Liver (tissue), 9 donors: ENCODE measurements around the gene DNAAF1. TPM values are rescaled to one million over a fixed set of nuclear protein-coding genes. Genes with fewer than 3 reads are reported as not detected.
"Not testable (repeated sequence)": the region's sequence is repeated elsewhere in the genome, so short reads cannot be mapped to it uniquely, and the experiment has no call there.

Experiments
- DNase-seq: peaks from one replicate; pipeline ENCODE4 v3.0.0-alpha.2; 2017; ENCODE audit warnings: low spot score
- H3K27ac ChIP-seq, 2 donors: one replicate each; pipeline ENCODE4 v1.7.0; 2013; ENCODE audit warnings: inconsistent platforms in 2 of 2, low read length in 2 of 2, control low read depth in 1 of 2, low read depth in 1 of 2, mild to moderate bottlenecking in 1 of 2
- H3K27me3 ChIP-seq, 4 donors: one replicate each; pipeline versions ENCODE4 v1.6.1 to v1.7.0; 2013; ENCODE audit warnings: low read length in 3 of 4, inconsistent platforms in 1 of 4, mild to moderate bottlenecking in 1 of 4, moderate library complexity in 1 of 4; ENCODE audit not compliant: control insufficient read depth in 4 of 4, insufficient read depth in 4 of 4
- H3K36me3 ChIP-seq, 4 donors: one replicate each; pipeline versions ENCODE4 v1.6.1 to v1.7.0; 2013; ENCODE audit warnings: low read length in 3 of 4, mild to moderate bottlenecking in 3 of 4, low read depth in 1 of 4, moderate library complexity in 1 of 4; ENCODE audit not compliant: control insufficient read depth in 4 of 4, insufficient read depth in 3 of 4
- H3K4me1 ChIP-seq, 4 donors: one replicate each; pipeline versions ENCODE4 v1.6.1 to v1.7.0; 2013; ENCODE audit warnings: low read length in 3 of 4, mild to moderate bottlenecking in 3 of 4, moderate library complexity in 1 of 4; ENCODE audit not compliant: control insufficient read depth in 4 of 4, insufficient read depth in 4 of 4
- H3K4me3 ChIP-seq, 3 donors: one replicate each; pipeline versions ENCODE4 v1.6.1 to v1.7.0; 2013; ENCODE audit warnings: low read length in 3 of 3, control low read depth in 1 of 3, low read depth in 1 of 3, mild to moderate bottlenecking in 1 of 3
- H3K9ac ChIP-seq, 2 donors: one replicate each; pipeline ENCODE4 v1.7.0; 2013; ENCODE audit warnings: low read length in 2 of 2, mild to moderate bottlenecking in 2 of 2, moderate library complexity in 2 of 2, control low read depth in 1 of 2, low read depth in 1 of 2
- H3K9me3 ChIP-seq, 4 donors: one replicate each; pipeline versions ENCODE4 v1.6.1 to v1.7.0; 2013; ENCODE audit warnings: low read length in 3 of 4; ENCODE audit not compliant: control insufficient read depth in 4 of 4
- ATF3 ChIP-seq: IDR thresholded peaks from 2 replicates; pipeline ENCODE4 v1.6.1; 2016; ENCODE audit warnings: antibody characterized with exemption
- CTCF ChIP-seq: fragments of 150-350 bp; IDR thresholded peaks from 2 replicates; pipeline ENCODE4 v1.5.1; 2017; ENCODE audit warnings: improper control_type of control experiment, low read depth, low read length; ENCODE audit not compliant: missing input control
- EGR1 ChIP-seq, 2 donors: IDR thresholded peaks; 2 replicates each; pipeline ENCODE4 v1.6.1; 2016 to 2018; ENCODE audit warnings: antibody characterized with exemption in 2 of 2, low read depth in 2 of 2
- FOXA1 ChIP-seq: IDR thresholded peaks from 2 replicates; pipeline ENCODE4 v1.6.1; 2016; ENCODE audit warnings: antibody characterized with exemption
- FOXA2 ChIP-seq: IDR thresholded peaks from 2 replicates; pipeline ENCODE4 v1.6.1; 2016; ENCODE audit warnings: antibody characterized with exemption
- GABPA ChIP-seq, 2 donors: IDR thresholded peaks in 1 of 2; conservative IDR thresholded peaks in 1 of 2; 2 replicates each; pipeline ENCODE4 v1.6.1; 2016; ENCODE audit warnings: antibody characterized with exemption in 2 of 2, mild to moderate bottlenecking in 1 of 2, moderate library complexity in 1 of 2
- HNF4A ChIP-seq, 2 donors: conservative IDR thresholded peaks; 2 replicates each; pipeline ENCODE4 v1.6.1; 2016; ENCODE audit warnings: antibody characterized with exemption in 2 of 2, mild to moderate bottlenecking in 2 of 2
- HNF4G ChIP-seq: IDR thresholded peaks from 2 replicates; pipeline ENCODE4 v1.6.1; 2016; ENCODE audit warnings: antibody characterized with exemption
- JUND ChIP-seq, 2 donors: IDR thresholded peaks; 2 replicates each; pipeline ENCODE4 v1.6.1; 2016; ENCODE audit warnings: antibody characterized with exemption in 2 of 2
- MAX ChIP-seq: IDR thresholded peaks from 2 replicates; pipeline ENCODE4 v1.6.1; 2016; ENCODE audit warnings: antibody characterized with exemption
- NR2F2 ChIP-seq: IDR thresholded peaks from 2 replicates; pipeline ENCODE4 v1.6.1; 2016; ENCODE audit warnings: antibody characterized with exemption
- RAD21 ChIP-seq, 2 donors: IDR thresholded peaks; 2 replicates each; pipeline ENCODE4 v1.6.1; 2016; ENCODE audit warnings: antibody characterized with exemption in 2 of 2, mild to moderate bottlenecking in 2 of 2
- REST ChIP-seq: IDR thresholded peaks from 2 replicates; pipeline ENCODE4 v1.6.1; 2016; ENCODE audit warnings: antibody characterized with exemption, mild to moderate bottlenecking
- RXRA ChIP-seq, 2 donors: IDR thresholded peaks; 2 replicates each; pipeline ENCODE4 v1.6.1; 2017 to 2018; ENCODE audit warnings: antibody characterized with exemption in 2 of 2, mild to moderate bottlenecking in 1 of 2
- SP1 ChIP-seq: IDR thresholded peaks from 2 replicates; pipeline ENCODE4 v1.6.1; 2018; ENCODE audit warnings: antibody characterized with exemption, mild to moderate bottlenecking
- TAF1 ChIP-seq: conservative IDR thresholded peaks from 2 replicates; pipeline ENCODE4 v1.6.1; 2016; ENCODE audit warnings: antibody characterized with exemption, mild to moderate bottlenecking
- YY1 ChIP-seq: IDR thresholded peaks from 2 replicates; pipeline ENCODE4 v1.6.1; 2016; ENCODE audit warnings: antibody characterized with exemption, mild to moderate bottlenecking
- ZBTB33 ChIP-seq: IDR thresholded peaks from 2 replicates; pipeline ENCODE4 v1.6.1; 2016; ENCODE audit warnings: antibody characterized with exemption
- WGBS: extraction: QIAGEN DNeasy Blood & Tissue Kit; methylation state at CpG from one replicate; pipeline ENCODE4 v1.1.7; 2013; 5-methylcytosine and 5-hydroxymethylcytosine counted together
- polyA plus RNA-seq, 2 donors: library from polyadenylated mRNA; stranded (reverse) in 1 of 2; unstranded in 1 of 2; fragments of 200-250 nt in 1 of 2; fragments of >200 nt in 1 of 2; fragmentation: Nextera tagmentation in 1 of 2; extraction: Ambion mirVana in 1 of 2; gene quantifications; one replicate each; pipeline versions ENCODE4 v1.2.1 to v1.2.3, GENCODE V29; 2013 to 2015
- total RNA-seq, 2 donors: library from RNA; depleted of rRNA; stranded (reverse); fragments of >200 nt; gene quantifications; one replicate each; pipeline ENCODE4 v1.2.3, GENCODE V29; 2014
- donor health status: healthy.
- donor health status: healthy.
- donor health status: healthy.
- donor health status: healthy.
- donor health status: healthy.

Gene DNAAF1
- total and polyA plus RNA-seq, 4 donors, result under 0.01 to 0.08 (median 0.06) TPM; not detected in 1

- Histone ChIP-seq H3K27me3 (peaks cover 0 to 2% (median 0%) of the 10 kb centered on the region in 4 donors), H3K27ac (no peak overlapping the region), H3K9ac (no peak overlapping the region), H3K4me3 (no peak overlapping the region), H3K9me3 (no peaks in the 10 kb centered on the region), H3K36me3 (no peaks in the 10 kb centered on the region), H3K4me1 (no peaks in the 10 kb centered on the region)
- 82% methylated on average over 5 of the region's 5 CpGs for WGBS
- TF ChIP-seq SP1, result no peak
- no peak for TF ChIP-seq RAD21 (IDR thresholded peaks at IDR 0.05)
- no peak for TF ChIP-seq MAX
- no peak for TF ChIP-seq TAF1
- no peak for TF ChIP-seq YY1
- no peak for TF ChIP-seq GABPA (IDR thresholded peaks at IDR 0.05 in 1 of 2, conservative IDR thresholded peaks at IDR 0.05 in 1 of 2)
- TF ChIP-seq FOXA2, result no peak
- no peak for TF ChIP-seq ZBTB33
- no peak for TF ChIP-seq JUND (IDR thresholded peaks at IDR 0.05)
- no peak for TF ChIP-seq HNF4A (conservative IDR thresholded peaks at IDR 0.05)
- no peak for TF ChIP-seq NR2F2
- no peak for TF ChIP-seq FOXA1
- TF ChIP-seq ATF3, result no peak
- TF ChIP-seq RXRA (IDR thresholded peaks at IDR 0.05), result no peak
- TF ChIP-seq CTCF, result no peak
- no peak for TF ChIP-seq HNF4G
- TF ChIP-seq REST, result no peak
- TF ChIP-seq EGR1 (IDR thresholded peaks at IDR 0.05; ENCODE audit: low read depth in 2 of 2), result no peak
- no peak for DNase-seq
Observed at GRCh38 chr16:84215531-84215930, 70.4 kb downstream of the DNAAF1 start.

GRCh38 chr16:84216144-84216543, 71.0 kb downstream of the DNAAF1 start:
- WGBS, result 88% methylated on average over 3 of the region's 3 CpGs
- DNase-seq, H3K36me3 ChIP-seq, H3K27ac ChIP-seq, H3K4me1 ChIP-seq, H3K27me3 ChIP-seq, H3K9me3 ChIP-seq, H3K9ac ChIP-seq, H3K4me3 ChIP-seq: not testable (repeated sequence)
